Endothelial cell of hepatic sinusoid (primary cell): Measurements from ENCODE around the gene CPE.

Source experiments
- in situ Hi-C: cut with HindIII; loops from 2 replicates; pipeline ENCODE4 v1.10.0; 2017; ENCODE audit warnings: low sequenced_read_pairs

CPE gene

GRCh38 chr4:165361810-165362209 lies 17.0 kb upstream of the CPE start:
- in situ Hi-C loops: no loop called here

- in situ Hi-C loops: no loop called here
These were observed 14.2 kb upstream of the CPE start for GRCh38 chr4:165364452-165365080.

- in situ Hi-C loops: no loop called here
These were observed 11.8 kb upstream of the CPE start for GRCh38 chr4:165367040-165367439.

- in situ Hi-C loops: no loop called here
These were observed 10.7 kb upstream of the CPE start for GRCh38 chr4:165368114-165368513.

GRCh38 chr4:165368567-165368966 lies 10.2 kb upstream of the CPE start:
- in situ Hi-C loops: no loop called here

- in situ Hi-C loops: no loop called here
These were observed 9.3 kb upstream of the CPE start for GRCh38 chr4:165369522-165369921.

GRCh38 chr4:165370530-165370929 lies 8.3 kb upstream of the CPE start:
- in situ Hi-C loops: no loop called here

GRCh38 chr4:165375465-165375864 lies 3.3 kb upstream of the CPE start:
- in situ Hi-C loops: no loop called here

GRCh38 chr4:165378398-165378744 lies 437 bp upstream of the CPE start:
- in situ Hi-C loops: no loop called here

GRCh38 chr4:165379678-165380064 lies 863 bp downstream of the CPE start:
- in situ Hi-C loops: no loop called here

GRCh38 chr4:165380805-165381204 lies 2.0 kb downstream of the CPE start:
- in situ Hi-C loops: no loop called here

GRCh38 chr4:165381821-165382373 lies 3.1 kb downstream of the CPE start:
- in situ Hi-C loops: no loop called here

GRCh38 chr4:165382640-165383039 lies 3.8 kb downstream of the CPE start:
- in situ Hi-C loops: no loop called here

- in situ Hi-C loops: no loop called here
These were observed 4.8 kb downstream of the CPE start for GRCh38 chr4:165383591-165384073.

GRCh38 chr4:165384186-165384585 lies 5.4 kb downstream of the CPE start:
- in situ Hi-C loops: no loop called here

GRCh38 chr4:165384598-165384997 lies 5.8 kb downstream of the CPE start:
- in situ Hi-C loops: no loop called here

GRCh38 chr4:165385126-165385525 lies 6.3 kb downstream of the CPE start:
- in situ Hi-C loops: no loop called here

- in situ Hi-C loops: no loop called here
These were observed 7.5 kb downstream of the CPE start for GRCh38 chr4:165386328-165386727.

GRCh38 chr4:165388756-165389155 lies 9.9 kb downstream of the CPE start:
- in situ Hi-C loops: no loop called here

- in situ Hi-C loops: no loop called here
These were observed 14.2 kb downstream of the CPE start for GRCh38 chr4:165393051-165393450.

GRCh38 chr4:165393704-165394103 lies 14.9 kb downstream of the CPE start:
- in situ Hi-C loops: no loop called here

- in situ Hi-C loops: no loop called here
These were observed 15.5 kb downstream of the CPE start for GRCh38 chr4:165394275-165394674.

GRCh38 chr4:165398570-165398969 lies 19.8 kb downstream of the CPE start:
- in situ Hi-C loops: no loop called here
